ENCODE results near the gene GGT7. TPM values are rescaled to one million over a fixed set of nuclear protein-coding genes. Genes with fewer than 3 reads are reported as not detected.

Gene GGT7
- total and polyA plus RNA-seq, 9 of the 15 experiments (the other 6 are each of a cell fraction or from before 2014, with no cell fraction given) = 0.04 to 18.3 (median 5.9) TPM

DNA sequence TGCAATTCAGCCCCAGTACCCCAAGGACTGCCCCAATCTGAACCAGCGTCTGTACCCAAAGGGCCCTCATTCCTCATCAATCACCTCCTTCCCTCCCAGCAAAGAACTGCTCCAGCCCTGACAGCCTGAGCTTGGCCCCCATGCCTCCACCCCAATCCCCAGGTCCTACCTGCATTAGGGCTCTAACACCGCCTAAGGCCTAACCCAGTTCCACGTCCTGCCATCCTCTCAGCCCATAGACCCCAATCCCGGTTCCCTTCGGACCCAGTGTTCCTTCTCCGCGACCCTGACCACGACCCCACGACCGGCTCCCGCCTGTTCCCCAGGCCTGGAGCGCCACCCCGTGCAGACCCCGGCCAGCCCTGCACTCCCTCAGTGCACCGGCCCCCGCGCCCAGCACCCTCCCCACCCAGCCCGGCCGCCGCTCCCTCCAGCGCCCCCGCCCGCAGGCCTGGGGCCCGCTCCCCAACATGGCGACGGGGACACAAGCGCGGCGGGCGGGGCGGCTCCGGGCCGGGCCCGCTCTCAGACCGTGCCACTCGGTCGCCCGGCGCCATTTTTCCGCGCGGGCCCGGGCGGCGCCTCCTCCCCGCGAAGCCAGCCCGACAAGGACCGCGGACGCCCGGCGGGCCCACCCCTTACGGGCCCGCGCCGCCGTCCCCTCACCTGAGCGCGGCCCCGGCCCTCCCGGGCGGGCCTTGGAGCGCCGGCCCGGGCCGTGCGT is 47.7 kb downstream of the GGT7 start (continued):
- TF ChIP-seq LARP7 (IDR thresholded peaks at IDR 0.05) = no peak
- no peak for TF ChIP-seq ZNF134 (CRISPR knock-in tag; conservative IDR thresholded peaks at IDR 0.05)
- no peak for TF ChIP-seq FOXM1 (IDR thresholded peaks at IDR 0.05; ENCODE audit: low read depth)
- no peak for TF ChIP-seq FOXM1 (CRISPR knock-in tag; IDR thresholded peaks at IDR 0.05; ENCODE audit: low read depth)
- no peak for TF ChIP-seq FOXO4 (CRISPR knock-in tag; IDR thresholded peaks at IDR 0.05)
- TF ChIP-seq NCOA4 (IDR thresholded peaks at IDR 0.05; ENCODE audit: partially characterized antibody) = no peak
- no peak for TF ChIP-seq ZNF707 (CRISPR knock-in tag; conservative IDR thresholded peaks at IDR 0.05)
- peak; percentile 52; the same call in 1 of the 2 replicates for TF ChIP-seq MYC (IDR thresholded peaks at IDR 0.05; ENCODE audit: low read depth, low read length)
- TF ChIP-seq MYC (CRISPR knock-in tag; IDR thresholded peaks at IDR 0.05; ENCODE audit: borderline replicate concordance, low read depth) = no peak
- no peak for TF ChIP-seq BRD4 (IDR thresholded peaks at IDR 0.05)
- no peak for TF ChIP-seq ETS2 (tag; IDR thresholded peaks at IDR 0.05; ENCODE audit: borderline replicate concordance, poor library complexity, severe bottlenecking)
- TF ChIP-seq FIP1L1 (IDR thresholded peaks at IDR 0.05; ENCODE audit: low read depth, low read length, poor library complexity, severe bottlenecking) = no peak
- TF ChIP-seq HNRNPL (IDR thresholded peaks at IDR 0.05; ENCODE audit: low read depth, low read length) = no peak
- TF ChIP-seq SMC3 (conservative IDR thresholded peaks at IDR 0.05; ENCODE audit: insufficient read depth, low read depth, low read length) = no peak
- TF ChIP-seq NR2C1 (IDR thresholded peaks at IDR 0.05) = no peak
- TF ChIP-seq NR2C1 (tag; IDR thresholded peaks at IDR 0.05) = no peak
- TF ChIP-seq CREB5 (CRISPR knock-in tag; IDR thresholded peaks at IDR 0.05) = no peak
- TF ChIP-seq, protein P1, sequence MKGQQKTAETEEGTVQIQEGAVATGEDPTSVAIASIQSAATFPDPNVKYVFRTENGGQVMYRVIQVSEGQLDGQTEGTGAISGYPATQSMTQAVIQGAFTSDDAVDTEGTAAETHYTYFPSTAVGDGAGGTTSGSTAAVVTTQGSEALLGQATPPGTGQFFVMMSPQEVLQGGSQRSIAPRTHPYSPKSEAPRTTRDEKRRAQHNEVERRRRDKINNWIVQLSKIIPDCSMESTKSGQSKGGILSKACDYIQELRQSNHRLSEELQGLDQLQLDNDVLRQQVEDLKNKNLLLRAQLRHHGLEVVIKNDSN (CRISPR knock-in tag; IDR thresholded peaks at IDR 0.05) = no peak
- peak; percentile 79 to 81; a peak in 3 of 4 replicates for TF ChIP-seq NONO (IDR thresholded peaks at IDR 0.05; ENCODE audit: low read depth in 2 of 2, low read length in 1 of 2)
- no peak for TF ChIP-seq DLX4 (CRISPR knock-in tag; IDR thresholded peaks at IDR 0.05)
- no peak for TF ChIP-seq PHTF2 (CRISPR knock-in tag; IDR thresholded peaks at IDR 0.05)
- TF ChIP-seq, protein P2, sequence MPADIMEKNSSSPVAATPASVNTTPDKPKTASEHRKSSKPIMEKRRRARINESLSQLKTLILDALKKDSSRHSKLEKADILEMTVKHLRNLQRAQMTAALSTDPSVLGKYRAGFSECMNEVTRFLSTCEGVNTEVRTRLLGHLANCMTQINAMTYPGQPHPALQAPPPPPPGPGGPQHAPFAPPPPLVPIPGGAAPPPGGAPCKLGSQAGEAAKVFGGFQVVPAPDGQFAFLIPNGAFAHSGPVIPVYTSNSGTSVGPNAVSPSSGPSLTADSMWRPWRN (IDR thresholded peaks at IDR 0.05; ENCODE audit: low read depth) = no peak
- TF ChIP-seq MBD2 (IDR thresholded peaks at IDR 0.05; ENCODE audit: borderline replicate concordance, low read depth) = no peak
- TF ChIP-seq ZNF316 (IDR thresholded peaks at IDR 0.05) = no peak
- peak; percentile 64; the same call in 1 of the 2 replicates for TF ChIP-seq ZBTB7A (IDR thresholded peaks at IDR 0.05; ENCODE audit: borderline replicate concordance, control insufficient read depth, low read depth, low read length)
- no peak for TF ChIP-seq ZNF217 (CRISPR knock-in tag; IDR thresholded peaks at IDR 0.05)
